Tibial nerve (tissue), 4 donors: Measurements from ENCODE around the gene NEO1. TPM values are rescaled to one million over a fixed set of nuclear protein-coding genes. Genes with fewer than 3 reads are reported as not detected.
"Not testable (repeated sequence)": the region's sequence is repeated elsewhere in the genome, so short reads cannot be mapped to it uniquely, and the experiment has no call there.

ENCODE experiments used
- DNase-seq, 2 donors: peaks; one replicate each; pipeline ENCODE4 v3.0.0-alpha.2; 2019; ENCODE audit warnings: low spot score in 2 of 2
- H3K27ac ChIP-seq, 4 donors: fragments of 200-600 bp; sonication (generic) in 3 of 4; one replicate each; pipeline ENCODE4 v1.5.1; 2017 to 2019; ENCODE audit warnings: mild to moderate bottlenecking in 1 of 4
- H3K27me3 ChIP-seq, 2 donors: fragments of 200-600 bp; sonication (generic) in 1 of 2; one replicate each; pipeline versions ENCODE4 v1.5.1 to v1.6.0; 2017 to 2019
- H3K36me3 ChIP-seq, 3 donors: fragments of 200-600 bp; sonication (generic); one replicate each; pipeline ENCODE4 v1.5.1; 2018 to 2019
- H3K4me1 ChIP-seq, 4 donors: fragments of 200-600 bp; sonication (generic) in 3 of 4; one replicate each; pipeline ENCODE4 v1.5.1; 2017 to 2019
- H3K4me3 ChIP-seq, 4 donors: fragments of 200-600 bp; sonication (generic) in 3 of 4; one replicate each; pipeline ENCODE4 v1.5.1; 2017 to 2019; ENCODE audit warnings: mild to moderate bottlenecking in 1 of 4, moderate library complexity in 1 of 4
- H3K9me3 ChIP-seq, 4 donors: fragments of 200-600 bp; sonication (generic) in 3 of 4; one replicate each; pipeline ENCODE4 v1.5.1; 2017 to 2019
- EP300 ChIP-seq, 2 donors: sonication (generic); formaldehyde crosslinking; IDR thresholded peaks; one replicate each; pipeline ENCODE4 v1.6.1; 2017; ENCODE audit warnings: antibody characterized with exemption in 2 of 2, mild to moderate bottlenecking in 1 of 2
- POLR2A ChIP-seq, 2 donors: fragments of 450-650 bp; IDR thresholded peaks; one replicate each; pipeline ENCODE4 v1.6.1; 2017; ENCODE audit warnings: antibody characterized with exemption in 2 of 2, mild to moderate bottlenecking in 2 of 2, moderate library complexity in 2 of 2
- WGBS, 2 donors: methylation state at CpG; one replicate each; pipeline ENCODE4 v1.1.5; 2018; 5-methylcytosine and 5-hydroxymethylcytosine counted together
- total RNA-seq, 4 donors: library from RNA; depleted of rRNA; stranded (reverse); fragments of >200 nt; gene quantifications; one replicate each; pipeline ENCODE4 v1.1.0, GENCODE V29; 2016
- TF ChIP-seq, protein P1 (sequence below), 5 experiments: fragments of 200-600 bp in 3 of 5; fragments of 450-650 bp in 2 of 5; sonication (generic) in 3 of 5; IDR thresholded peaks; one replicate each; pipeline ENCODE4 v1.5.1; 2016 to 2019; ENCODE audit warnings: antibody characterized with exemption in 5 of 5, mild to moderate bottlenecking in 3 of 5, moderate library complexity in 2 of 5

NEO1 gene
- total RNA-seq, 4 donors from 2014 or later, result 18.6 to 48.3 (median 41.4) TPM

- 92 to 94% methylated on average over 2 of the region's 2 CpGs for WGBS, 2 donors
- no peaks in the 10 kb centered on the region for H3K4me1 ChIP-seq
- TF ChIP-seq, protein P1, sequence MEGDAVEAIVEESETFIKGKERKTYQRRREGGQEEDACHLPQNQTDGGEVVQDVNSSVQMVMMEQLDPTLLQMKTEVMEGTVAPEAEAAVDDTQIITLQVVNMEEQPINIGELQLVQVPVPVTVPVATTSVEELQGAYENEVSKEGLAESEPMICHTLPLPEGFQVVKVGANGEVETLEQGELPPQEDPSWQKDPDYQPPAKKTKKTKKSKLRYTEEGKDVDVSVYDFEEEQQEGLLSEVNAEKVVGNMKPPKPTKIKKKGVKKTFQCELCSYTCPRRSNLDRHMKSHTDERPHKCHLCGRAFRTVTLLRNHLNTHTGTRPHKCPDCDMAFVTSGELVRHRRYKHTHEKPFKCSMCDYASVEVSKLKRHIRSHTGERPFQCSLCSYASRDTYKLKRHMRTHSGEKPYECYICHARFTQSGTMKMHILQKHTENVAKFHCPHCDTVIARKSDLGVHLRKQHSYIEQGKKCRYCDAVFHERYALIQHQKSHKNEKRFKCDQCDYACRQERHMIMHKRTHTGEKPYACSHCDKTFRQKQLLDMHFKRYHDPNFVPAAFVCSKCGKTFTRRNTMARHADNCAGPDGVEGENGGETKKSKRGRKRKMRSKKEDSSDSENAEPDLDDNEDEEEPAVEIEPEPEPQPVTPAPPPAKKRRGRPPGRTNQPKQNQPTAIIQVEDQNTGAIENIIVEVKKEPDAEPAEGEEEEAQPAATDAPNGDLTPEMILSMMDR (IDR thresholded peaks at IDR 0.05), result no peak
- TF ChIP-seq EP300 (IDR thresholded peaks at IDR 0.05), result no peak
- TF ChIP-seq POLR2A (IDR thresholded peaks at IDR 0.05), result no peak
- H3K27ac ChIP-seq, result no peak overlapping the region
- H3K4me3 ChIP-seq, result no peak overlapping the region
- no peak for DNase-seq
- peaks cover 0 to 15% (median 0%) of the 10 kb centered on the region in 3 donors for H3K36me3 ChIP-seq
- H3K27me3 ChIP-seq, result no peaks in the 10 kb centered on the region
- peaks cover 0 to 9% (median 2%) of the 10 kb centered on the region in 4 donors for H3K9me3 ChIP-seq
Measured at GRCh38 chr15:73210630-73211029, 158.4 kb downstream of the NEO1 start.

DNA sequence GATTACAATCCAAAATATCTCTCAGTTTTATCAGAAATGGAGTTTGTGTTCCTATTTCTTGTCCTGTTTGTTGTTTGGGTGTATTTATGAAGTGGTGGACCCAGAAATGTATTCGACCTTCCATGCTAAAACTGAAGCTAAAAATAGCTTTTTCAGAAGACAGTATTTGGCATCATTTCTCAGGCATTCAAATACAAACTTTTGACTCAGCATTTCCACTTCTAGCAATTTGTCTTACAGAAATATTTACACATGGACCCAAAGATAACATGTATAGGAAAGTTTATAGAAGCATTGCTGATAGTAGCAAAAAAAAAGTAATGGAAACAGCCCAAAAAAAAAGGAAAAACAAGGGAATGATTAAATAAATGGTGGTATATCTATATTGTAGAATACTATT is 160.2 kb downstream of the NEO1 start:
- peaks cover 0 to 15% (median 0%) of the 10 kb centered on the region in 3 donors for H3K36me3 ChIP-seq
- no peak overlapping the region for H3K4me3 ChIP-seq
- no peak for TF ChIP-seq POLR2A (IDR thresholded peaks at IDR 0.05)
- TF ChIP-seq, protein P1 (IDR thresholded peaks at IDR 0.05), result no peak
- no peak for TF ChIP-seq EP300 (IDR thresholded peaks at IDR 0.05)
- no peak overlapping the region for H3K27ac ChIP-seq
- DNase-seq, result no peak
- H3K27me3 ChIP-seq, result no peaks in the 10 kb centered on the region
- H3K4me1 ChIP-seq, result no peaks in the 10 kb centered on the region
- H3K9me3 ChIP-seq, result peaks cover 0 to 12% (median 2%) of the 10 kb centered on the region in 4 donors
- 26 to 32% methylated on average over 1 of the region's 1 CpG for WGBS, 2 donors

DNA sequence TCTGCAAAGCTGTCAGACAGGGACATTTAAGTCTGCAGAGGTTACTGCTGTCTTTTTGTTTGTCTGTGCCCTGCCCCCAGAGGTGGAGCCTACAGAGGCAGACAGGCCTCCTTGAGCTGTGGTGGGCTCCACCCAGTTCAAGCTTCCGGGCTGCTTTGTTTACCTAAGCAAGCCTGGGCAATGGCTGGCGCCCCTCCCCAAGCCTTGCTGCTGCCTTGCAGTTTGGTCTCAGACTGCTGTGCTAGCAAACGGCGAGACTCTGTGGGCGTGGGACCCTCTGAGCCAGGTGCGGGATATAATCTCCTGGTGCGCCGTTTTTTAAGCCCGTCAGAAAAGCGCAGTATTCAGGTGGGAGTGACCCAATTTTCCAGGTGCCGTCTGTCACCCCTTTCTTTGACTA is 169.2 kb downstream of the NEO1 start:
- DNase-seq, H3K4me3 ChIP-seq, H3K27me3 ChIP-seq, H3K4me1 ChIP-seq, H3K9me3 ChIP-seq, H3K27ac ChIP-seq: not testable (repeated sequence)
- peaks cover 0 to 12% (median 0%) of the 10 kb centered on the region in 3 donors for H3K36me3 ChIP-seq
- WGBS, 2 donors, result 94 to 98% methylated on average over 11 of the region's 11 CpGs

DNA sequence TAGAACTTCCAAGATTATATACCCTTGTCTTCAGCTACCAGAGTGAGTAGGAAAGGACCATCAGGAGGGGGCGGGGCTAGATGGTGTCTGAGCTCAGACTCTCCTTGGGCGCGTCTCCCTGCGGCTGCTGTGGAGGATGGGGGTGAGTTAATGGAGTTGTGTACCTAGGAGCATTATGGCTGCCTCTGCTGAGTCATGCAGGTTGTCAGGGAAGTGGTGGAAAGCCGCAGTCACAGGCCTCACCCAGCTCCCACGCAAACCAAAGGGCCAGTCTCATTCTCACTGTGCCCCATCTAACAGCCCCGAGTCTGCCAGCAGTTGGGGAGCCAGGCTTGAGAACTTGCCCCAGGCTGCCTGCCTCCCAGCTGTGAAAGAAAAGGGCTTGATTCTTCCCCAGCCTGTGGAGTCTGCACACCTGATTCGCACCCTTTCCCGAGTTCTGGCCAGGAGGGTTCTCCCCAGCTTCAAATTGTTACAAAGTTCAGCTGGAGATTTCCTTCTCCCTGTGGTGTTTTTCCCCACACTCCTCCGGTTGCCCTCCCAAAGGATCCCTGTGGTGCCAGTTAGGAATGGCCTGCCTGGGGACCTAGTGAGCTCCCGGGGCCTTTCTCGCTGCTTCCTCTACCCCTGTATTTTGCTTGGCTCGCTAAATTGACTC is 173.2 kb downstream of the NEO1 start:
- 80 to 87% methylated on average over 13 of the region's 13 CpGs for WGBS, 2 donors
- Histone ChIP-seq H3K4me3 (no peak overlapping the region), H3K27me3 (no peaks in the 10 kb centered on the region), H3K36me3 (peaks cover 0 to 12% (median 0%) of the 10 kb centered on the region in 3 donors), H3K4me1 (no peaks in the 10 kb centered on the region), H3K9me3 (peaks cover 0 to 5% (median 0%) of the 10 kb centered on the region in 4 donors), H3K27ac (no peak overlapping the region)
- TF ChIP-seq, protein P1 (IDR thresholded peaks at IDR 0.05), result no peak
- TF ChIP-seq POLR2A (IDR thresholded peaks at IDR 0.05), result no peak
- no peak for TF ChIP-seq EP300 (IDR thresholded peaks at IDR 0.05)
- DNase-seq, result no peak

DNA sequence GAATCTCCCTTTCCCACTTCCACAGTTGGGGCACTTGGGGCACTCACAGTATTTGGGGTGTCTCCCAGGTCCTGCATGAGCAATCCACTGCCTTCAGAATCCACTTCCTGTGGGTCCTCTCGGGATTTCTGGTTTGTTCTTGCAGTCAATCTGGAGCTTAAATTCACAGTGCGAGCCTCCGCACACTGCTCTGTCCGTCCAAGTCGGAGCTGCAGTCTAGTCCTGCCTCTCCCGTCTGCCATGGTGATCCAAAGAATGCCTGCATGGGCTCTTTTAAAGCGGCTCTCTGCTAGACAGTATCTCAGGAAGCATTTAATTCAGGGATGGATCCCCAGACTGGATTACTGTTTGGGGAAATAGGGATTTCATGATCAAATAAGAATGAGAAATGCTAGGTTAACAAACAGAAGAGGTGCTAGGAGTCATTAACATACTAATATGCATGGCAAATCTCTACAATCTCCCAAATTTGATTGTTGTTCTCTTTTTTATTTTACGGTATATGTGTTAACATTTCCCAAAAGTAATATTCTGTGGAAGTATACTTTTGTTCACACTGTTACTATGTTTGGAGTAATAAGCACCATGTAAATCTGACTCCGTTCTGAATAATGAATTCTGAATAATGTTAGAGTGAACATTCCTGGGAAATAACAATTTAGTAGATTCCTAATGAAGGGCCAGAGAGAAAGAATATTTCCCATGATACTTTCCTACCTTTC is 174.0 kb downstream of the NEO1 start:
- 61 to 63% methylated on average over 9 of the region's 9 CpGs for WGBS, 2 donors
- Histone ChIP-seq H3K27me3 (no peaks in the 10 kb centered on the region), H3K36me3 (peaks cover 0 to 12% (median 0%) of the 10 kb centered on the region in 3 donors), H3K9me3 (peaks cover 0 to 5% (median 0%) of the 10 kb centered on the region in 4 donors), H3K4me1 (no peaks in the 10 kb centered on the region), H3K4me3 (no peak overlapping the region), H3K27ac (no peak overlapping the region)
- TF ChIP-seq EP300 (IDR thresholded peaks at IDR 0.05) (no peak), POLR2A (IDR thresholded peaks at IDR 0.05) (no peak)
- TF ChIP-seq, protein P1 (IDR thresholded peaks at IDR 0.05), result no peak
- no peak for DNase-seq
